SW 1271 (cell line): Measurements from ENCODE around the gene UTP11.
"Not testable (repeated sequence)": the region's sequence is repeated elsewhere in the genome, so short reads cannot be mapped to it uniquely, and the experiment has no call there.

Experiments
- DNase-seq, 2 experiments: peaks; one replicate each; lab custom pipeline; 2025; lab: John Stamatoyannopoulos, UW

The UTP11 gene

GRCh38 chr1:38027201-38028104, 14.9 kb downstream of the UTP11 start:
- DNase-seq = no peak

GRCh38 chr1:38028105-38028591, 15.6 kb downstream of the UTP11 start:
- no peak for DNase-seq

- DNase-seq = no peak
These were observed 16.1 kb downstream of the UTP11 start for GRCh38 chr1:38028671-38029070.

GRCh38 chr1:38029081-38029681, 16.6 kb downstream of the UTP11 start:
- DNase-seq = no peak

GRCh38 chr1:38029685-38030511, 17.4 kb downstream of the UTP11 start:
- DNase-seq = no peak

- DNase-seq = no peak
These were observed 18.3 kb downstream of the UTP11 start for GRCh38 chr1:38030596-38031512.

- DNase-seq = no peak
These were observed 19.0 kb downstream of the UTP11 start for GRCh38 chr1:38031513-38031866.

- not testable (repeated sequence) for DNase-seq
These were observed 20.5 kb downstream of the UTP11 start for GRCh38 chr1:38032992-38033391.

GRCh38 chr1:38034871-38035270, 22.3 kb downstream of the UTP11 start:
- no peak for DNase-seq

- DNase-seq = no peak
These were observed 24.8 kb downstream of the UTP11 start for GRCh38 chr1:38037221-38037939.

GRCh38 chr1:38038861-38039260, 26.3 kb downstream of the UTP11 start:
- no peak for DNase-seq

GRCh38 chr1:38039331-38040088, 27.0 kb downstream of the UTP11 start:
- DNase-seq = no peak

- no peak for DNase-seq
These were observed 29.7 kb downstream of the UTP11 start for GRCh38 chr1:38041936-38042834.

- no peak for DNase-seq
These were observed 30.7 kb downstream of the UTP11 start for GRCh38 chr1:38043036-38043747.

- DNase-seq = no peak
These were observed 32.0 kb downstream of the UTP11 start for GRCh38 chr1:38044221-38045215.

GRCh38 chr1:38045401-38046332, 33.1 kb downstream of the UTP11 start:
- no peak for DNase-seq
